Stimulated activated CD4-positive, alpha-beta T cell treated with anti-CD3 and anti-CD28 coated beads, TNF-alpha, amount 100 ng/mL, for 24 hours (primary cell): ENCODE data around the gene S100A6.

Experiments
- DNase-seq, 3 experiments: peaks; one replicate each; pipeline ENCODE4 v3.0.0-alpha.2; 2020; ENCODE audit warnings: low read depth in 3 of 3

The S100A6 gene

GRCh38 chr1:153503766-153504165 is 32.0 kb downstream of the S100A6 start:
- no peak for DNase-seq

DNA sequence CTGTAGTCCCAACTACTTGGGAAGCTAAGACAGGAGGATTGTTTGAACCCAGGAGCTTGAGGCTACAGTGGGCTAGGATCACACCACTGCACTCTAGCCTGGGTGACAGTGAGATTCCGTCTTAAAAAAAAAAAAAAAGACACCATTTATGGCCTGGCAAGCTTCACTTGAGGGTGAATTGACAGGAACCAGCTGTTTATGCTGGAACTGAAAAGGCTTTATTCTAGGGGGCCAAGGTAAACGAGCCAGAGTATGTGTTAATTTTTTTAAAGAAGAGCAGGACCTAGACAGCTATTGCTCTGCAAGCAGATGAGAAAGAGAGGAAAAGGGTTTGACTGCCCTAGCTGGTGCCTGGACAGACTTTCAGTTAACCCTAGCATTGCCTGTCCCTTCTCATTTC is 37.0 kb downstream of the S100A6 start:
- DNase-seq = no peak

- DNase-seq = no peak
These were observed 40.3 kb downstream of the S100A6 start for GRCh38 chr1:153495536-153495935.

DNA sequence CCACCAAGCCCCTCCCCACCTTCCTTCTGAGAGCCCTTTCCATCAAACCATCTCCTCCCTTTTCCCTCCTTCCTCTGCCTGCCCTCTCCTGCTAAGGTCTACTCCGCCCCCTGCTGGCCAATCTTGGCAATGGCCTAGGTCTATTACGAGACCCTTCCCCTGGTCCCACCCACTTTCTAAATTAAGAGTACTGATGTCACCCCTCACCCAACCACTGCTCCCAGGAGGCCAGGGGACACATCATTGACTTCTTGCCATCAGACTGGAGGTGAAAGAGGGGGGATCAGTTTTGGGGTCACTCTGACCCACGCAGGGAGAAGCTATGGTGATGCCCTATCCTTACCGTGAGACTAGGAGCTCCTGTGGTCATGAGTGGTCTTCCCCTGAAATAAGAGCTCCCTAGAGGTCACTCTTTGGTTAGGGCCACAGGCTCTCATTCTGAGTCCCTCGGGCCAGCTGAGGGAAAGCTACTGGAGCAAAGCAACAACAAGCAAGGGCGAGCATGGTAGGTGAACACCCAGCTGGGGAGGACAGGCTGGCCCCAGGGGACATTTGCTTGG is 40.7 kb downstream of the S100A6 start:
- DNase-seq = peak; percentile 59 to 81 (median 68)

- DNase-seq = no peak
These were observed 42.3 kb downstream of the S100A6 start for GRCh38 chr1:153493343-153493960.

GRCh38 chr1:153490272-153491051 is 45.3 kb downstream of the S100A6 start:
- DNase-seq = no peak

GRCh38 chr1:153488731-153489130 is 47.1 kb downstream of the S100A6 start:
- no peak for DNase-seq

GRCh38 chr1:153487707-153488106 is 48.1 kb downstream of the S100A6 start:
- DNase-seq = no peak

DNA sequence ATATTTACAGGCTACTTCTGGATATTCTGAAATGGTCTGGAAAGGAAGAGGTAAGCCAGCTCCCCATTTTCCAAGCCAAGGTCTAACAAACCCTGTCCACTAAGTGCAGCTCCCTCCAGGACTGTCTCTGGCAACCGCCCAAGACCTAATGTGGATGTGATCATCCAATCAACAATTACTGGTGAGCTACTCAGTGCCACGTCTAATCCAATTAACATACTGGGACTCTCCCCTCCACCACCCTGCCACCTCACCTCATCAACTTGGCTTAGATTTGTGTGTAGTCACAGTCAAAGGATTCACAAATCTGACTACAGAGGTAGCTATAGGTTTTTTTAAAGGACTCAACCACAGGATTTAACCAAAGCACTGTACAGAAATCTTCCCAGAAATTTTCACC is 49.9 kb downstream of the S100A6 start:
- no peak for DNase-seq
